ENCODE results near the gene BRCA1.

GRCh38 chr17:43142153-43142552 is 17.0 kb upstream of the BRCA1 start:
- TF ChIP-seq CTCF (IDR thresholded peaks at IDR 0.05; ENCODE audit: insufficient read depth, low read depth, low read length) (no peak), EZH2 (IDR thresholded peaks at IDR 0.05; ENCODE audit: insufficient read depth, low read length) (no peak)

Measured in astrocyte (in vitro differentiated cells and primary cell).